ENCODE results near the gene DDX59. TPM values are rescaled to one million over a fixed set of nuclear protein-coding genes. Genes with fewer than 3 reads are reported as not detected.
A peak's percentile ranks its signal among the peaks of the same experiment; 100 is the strongest.

DDX59 gene
- total and polyA plus RNA-seq, 9 of the 15 experiments (the other 6 are each of a cell fraction or from before 2014, with no cell fraction given): 8.3 to 30.4 (median 19.8) TPM

DNA sequence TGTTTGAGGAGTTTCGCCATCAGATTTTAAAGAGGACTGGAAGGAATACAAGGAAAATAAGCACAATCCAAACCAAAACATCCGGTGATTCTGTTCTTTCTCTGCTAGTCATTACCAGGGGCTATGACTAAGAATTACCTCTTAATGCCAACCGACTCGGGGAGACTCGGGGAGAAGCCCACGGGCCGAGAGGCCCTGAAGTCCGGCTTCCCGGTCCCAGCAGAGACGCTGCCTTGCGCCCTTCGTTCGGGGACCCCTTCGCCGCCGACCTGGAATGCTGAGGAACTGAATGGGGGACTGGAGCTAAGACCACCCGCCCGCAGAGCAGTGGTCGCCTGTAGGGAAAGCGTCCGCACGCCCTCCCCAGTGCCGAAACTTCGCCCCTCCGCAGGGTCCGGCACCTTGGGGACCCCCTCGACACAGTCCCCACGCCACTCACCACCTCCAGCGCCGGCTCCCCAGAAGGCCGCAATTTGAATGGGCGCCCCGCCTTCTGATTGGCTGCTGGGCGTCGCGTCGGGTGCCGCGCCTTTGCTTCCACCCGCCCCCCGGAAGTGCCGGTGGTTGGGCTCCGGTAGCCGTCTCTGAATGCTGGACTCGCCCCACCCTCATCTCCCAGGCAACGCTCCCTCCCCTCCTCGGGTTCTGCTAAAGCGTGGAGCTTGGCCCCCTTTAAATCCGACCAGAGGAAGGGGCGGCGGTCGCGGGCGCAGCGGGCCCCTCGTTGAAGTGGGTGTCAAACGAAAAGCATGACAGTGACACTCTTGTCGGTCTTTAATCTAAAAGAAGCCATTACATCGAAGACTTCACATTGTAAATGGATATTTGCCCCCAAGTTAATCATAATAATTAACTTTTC is 49.2 kb downstream of the DDX59 start, which contains the start of gene KIF14 (continued):
- TF ChIP-seq SMAD4 (CRISPR knock-in tag; conservative IDR thresholded peaks at IDR 0.05) (peak; percentile 67), NRF1 (conservative IDR thresholded peaks at IDR 0.05 in 1 of 2, IDR thresholded peaks at IDR 0.05 in 1 of 2) (peak; percentile 47 to 52), SRSF7 (optimal IDR thresholded peaks at IDR 0.05; ENCODE audit: low read depth, low read length) (no peak), ZBTB1 (CRISPR knock-in tag; IDR thresholded peaks at IDR 0.05; ENCODE audit: borderline replicate concordance, low read depth) (peak; percentile 74; the same call in 1 of the 2 replicates), RB1 (IDR thresholded peaks at IDR 0.05; ENCODE audit: low read depth) (peak; percentile 71; the same call in 1 of the 2 replicates), ZNF197 (CRISPR knock-in tag; IDR thresholded peaks at IDR 0.05; ENCODE audit: low read depth) (no peak), ZNF134 (CRISPR knock-in tag; conservative IDR thresholded peaks at IDR 0.05) (no peak), ARHGAP35 (IDR thresholded peaks at IDR 0.05; ENCODE audit: partially characterized antibody) (no peak), TAF9B (IDR thresholded peaks at IDR 0.05; ENCODE audit: partially characterized antibody) (peak; percentile 64)
- TF ChIP-seq, protein P1, sequence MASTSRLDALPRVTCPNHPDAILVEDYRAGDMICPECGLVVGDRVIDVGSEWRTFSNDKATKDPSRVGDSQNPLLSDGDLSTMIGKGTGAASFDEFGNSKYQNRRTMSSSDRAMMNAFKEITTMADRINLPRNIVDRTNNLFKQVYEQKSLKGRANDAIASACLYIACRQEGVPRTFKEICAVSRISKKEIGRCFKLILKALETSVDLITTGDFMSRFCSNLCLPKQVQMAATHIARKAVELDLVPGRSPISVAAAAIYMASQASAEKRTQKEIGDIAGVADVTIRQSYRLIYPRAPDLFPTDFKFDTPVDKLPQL (IDR thresholded peaks at IDR 0.05; ENCODE audit: extremely low read depth, insufficient read length): no peak
- TF ChIP-seq, protein P2, sequence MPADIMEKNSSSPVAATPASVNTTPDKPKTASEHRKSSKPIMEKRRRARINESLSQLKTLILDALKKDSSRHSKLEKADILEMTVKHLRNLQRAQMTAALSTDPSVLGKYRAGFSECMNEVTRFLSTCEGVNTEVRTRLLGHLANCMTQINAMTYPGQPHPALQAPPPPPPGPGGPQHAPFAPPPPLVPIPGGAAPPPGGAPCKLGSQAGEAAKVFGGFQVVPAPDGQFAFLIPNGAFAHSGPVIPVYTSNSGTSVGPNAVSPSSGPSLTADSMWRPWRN (IDR thresholded peaks at IDR 0.05; ENCODE audit: low read depth): no peak
- TF ChIP-seq, protein P3, sequence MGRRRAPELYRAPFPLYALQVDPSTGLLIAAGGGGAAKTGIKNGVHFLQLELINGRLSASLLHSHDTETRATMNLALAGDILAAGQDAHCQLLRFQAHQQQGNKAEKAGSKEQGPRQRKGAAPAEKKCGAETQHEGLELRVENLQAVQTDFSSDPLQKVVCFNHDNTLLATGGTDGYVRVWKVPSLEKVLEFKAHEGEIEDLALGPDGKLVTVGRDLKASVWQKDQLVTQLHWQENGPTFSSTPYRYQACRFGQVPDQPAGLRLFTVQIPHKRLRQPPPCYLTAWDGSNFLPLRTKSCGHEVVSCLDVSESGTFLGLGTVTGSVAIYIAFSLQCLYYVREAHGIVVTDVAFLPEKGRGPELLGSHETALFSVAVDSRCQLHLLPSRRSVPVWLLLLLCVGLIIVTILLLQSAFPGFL (CRISPR knock-in tag; IDR thresholded peaks at IDR 0.05): peak; percentile 88; the same call in 1 of the 2 replicates
- TF ChIP-seq, protein P4, sequence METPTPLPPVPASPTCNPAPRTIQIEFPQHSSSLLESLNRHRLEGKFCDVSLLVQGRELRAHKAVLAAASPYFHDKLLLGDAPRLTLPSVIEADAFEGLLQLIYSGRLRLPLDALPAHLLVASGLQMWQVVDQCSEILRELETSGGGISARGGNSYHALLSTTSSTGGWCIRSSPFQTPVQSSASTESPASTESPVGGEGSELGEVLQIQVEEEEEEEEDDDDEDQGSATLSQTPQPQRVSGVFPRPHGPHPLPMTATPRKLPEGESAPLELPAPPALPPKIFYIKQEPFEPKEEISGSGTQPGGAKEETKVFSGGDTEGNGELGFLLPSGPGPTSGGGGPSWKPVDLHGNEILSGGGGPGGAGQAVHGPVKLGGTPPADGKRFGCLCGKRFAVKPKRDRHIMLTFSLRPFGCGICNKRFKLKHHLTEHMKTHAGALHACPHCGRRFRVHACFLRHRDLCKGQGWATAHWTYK (CRISPR knock-in tag; IDR thresholded peaks at IDR 0.05): peak; percentile 15; the same call in 1 of the 2 replicates
- TF ChIP-seq, protein P5, sequence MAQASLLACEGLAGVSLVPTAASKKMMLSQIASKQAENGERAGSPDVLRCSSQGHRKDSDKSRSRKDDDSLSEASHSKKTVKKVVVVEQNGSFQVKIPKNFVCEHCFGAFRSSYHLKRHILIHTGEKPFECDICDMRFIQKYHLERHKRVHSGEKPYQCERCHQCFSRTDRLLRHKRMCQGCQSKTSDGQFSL (CRISPR knock-in tag; IDR thresholded peaks at IDR 0.05): no peak
- TF ChIP-seq, protein P5 (tag; IDR thresholded peaks at IDR 0.05): no peak
- TF ChIP-seq, protein P6, sequence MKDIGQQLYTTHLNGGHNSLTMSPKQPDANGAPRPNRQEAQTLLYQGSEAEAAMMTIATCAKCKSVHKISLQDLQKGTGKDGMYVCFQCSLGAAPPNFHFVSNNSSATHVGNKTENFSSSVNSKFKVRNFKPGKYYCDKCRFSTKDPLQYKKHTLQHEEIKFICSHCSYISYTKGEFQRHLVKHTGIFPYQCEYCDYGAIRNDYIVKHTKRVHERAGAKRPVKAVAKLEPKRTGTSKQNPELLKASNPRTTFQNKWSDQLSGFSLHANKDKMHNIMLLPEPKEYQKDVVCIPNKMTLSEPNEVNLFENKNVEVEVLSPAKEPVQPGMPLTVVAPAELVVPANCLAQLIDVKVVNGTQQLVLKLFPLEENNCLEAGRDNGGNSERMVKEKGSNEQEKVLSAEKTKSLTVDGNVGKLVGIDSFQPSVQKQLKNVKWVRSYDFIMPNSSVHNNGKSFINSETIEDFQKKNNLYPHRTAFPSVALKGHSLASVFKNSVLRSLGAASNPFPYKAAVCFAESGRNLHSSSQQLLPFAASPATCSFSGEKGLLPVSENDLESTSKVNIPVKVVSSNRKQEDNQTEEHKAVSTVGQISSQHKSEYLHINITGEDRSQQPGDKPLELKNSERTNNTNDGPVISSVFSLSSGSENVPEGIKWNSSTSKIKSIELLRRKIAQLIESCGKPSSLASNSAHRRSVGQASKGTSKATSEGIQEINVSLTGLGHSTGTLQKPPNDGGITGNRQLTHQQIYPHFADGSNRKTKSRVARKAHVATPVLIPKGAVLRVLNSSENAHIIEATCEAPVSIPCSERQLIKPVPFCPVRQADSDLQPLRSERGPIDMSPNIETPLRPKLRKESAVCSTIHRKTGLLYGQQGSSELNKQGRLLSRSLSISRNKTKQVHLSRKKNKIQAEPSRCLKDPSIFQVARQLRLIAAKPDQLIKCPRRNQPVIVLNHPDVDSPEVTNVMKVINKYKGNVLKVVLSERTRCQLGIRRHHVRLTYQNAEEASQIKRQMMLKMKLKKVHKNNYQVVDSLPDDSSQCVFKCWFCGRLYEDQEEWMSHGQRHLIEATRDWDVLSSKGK (CRISPR knock-in tag; IDR thresholded peaks at IDR 0.05): no peak
- TF ChIP-seq, protein P7, sequence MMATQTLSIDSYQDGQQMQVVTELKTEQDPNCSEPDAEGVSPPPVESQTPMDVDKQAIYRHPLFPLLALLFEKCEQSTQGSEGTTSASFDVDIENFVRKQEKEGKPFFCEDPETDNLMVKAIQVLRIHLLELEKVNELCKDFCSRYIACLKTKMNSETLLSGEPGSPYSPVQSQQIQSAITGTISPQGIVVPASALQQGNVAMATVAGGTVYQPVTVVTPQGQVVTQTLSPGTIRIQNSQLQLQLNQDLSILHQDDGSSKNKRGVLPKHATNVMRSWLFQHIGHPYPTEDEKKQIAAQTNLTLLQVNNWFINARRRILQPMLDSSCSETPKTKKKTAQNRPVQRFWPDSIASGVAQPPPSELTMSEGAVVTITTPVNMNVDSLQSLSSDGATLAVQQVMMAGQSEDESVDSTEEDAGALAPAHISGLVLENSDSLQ (IDR thresholded peaks at IDR 0.05): peak; percentile 86

Data from K562 (cell line).